Panc1 (cell line): ENCODE data around the gene FBXO47.

Experiments used
- POLR2AphosphoS5 ChIP-seq: IDR thresholded peaks from 2 replicates; pipeline ENCODE4 v1.6.1; 2012; ENCODE audit warnings: mild to moderate bottlenecking, low read depth, low read length, moderate library complexity
- TCF7L2 ChIP-seq: IDR thresholded peaks from 2 replicates; pipeline ENCODE4 v1.6.1; 2011; ENCODE audit warnings: mild to moderate bottlenecking, low read depth, low read length, inconsistent platforms
- TF ChIP-seq, protein P1 (sequence below): fragments of 450-650 bp; IDR thresholded peaks from 2 replicates; pipeline ENCODE4 v1.5.1; 2017; ENCODE audit warnings: mild to moderate bottlenecking
- TF ChIP-seq, protein P2 (sequence below), 2 experiments: IDR thresholded peaks; 2 replicates each; pipeline ENCODE4 v1.6.1; 2011 to 2012; ENCODE audit warnings: low read depth in 2 of 2, control low read depth in 1 of 2, low read length in 1 of 2, mild to moderate bottlenecking in 1 of 2, moderate library complexity in 1 of 2; ENCODE audit not compliant: insufficient read depth in 1 of 2

DNA sequence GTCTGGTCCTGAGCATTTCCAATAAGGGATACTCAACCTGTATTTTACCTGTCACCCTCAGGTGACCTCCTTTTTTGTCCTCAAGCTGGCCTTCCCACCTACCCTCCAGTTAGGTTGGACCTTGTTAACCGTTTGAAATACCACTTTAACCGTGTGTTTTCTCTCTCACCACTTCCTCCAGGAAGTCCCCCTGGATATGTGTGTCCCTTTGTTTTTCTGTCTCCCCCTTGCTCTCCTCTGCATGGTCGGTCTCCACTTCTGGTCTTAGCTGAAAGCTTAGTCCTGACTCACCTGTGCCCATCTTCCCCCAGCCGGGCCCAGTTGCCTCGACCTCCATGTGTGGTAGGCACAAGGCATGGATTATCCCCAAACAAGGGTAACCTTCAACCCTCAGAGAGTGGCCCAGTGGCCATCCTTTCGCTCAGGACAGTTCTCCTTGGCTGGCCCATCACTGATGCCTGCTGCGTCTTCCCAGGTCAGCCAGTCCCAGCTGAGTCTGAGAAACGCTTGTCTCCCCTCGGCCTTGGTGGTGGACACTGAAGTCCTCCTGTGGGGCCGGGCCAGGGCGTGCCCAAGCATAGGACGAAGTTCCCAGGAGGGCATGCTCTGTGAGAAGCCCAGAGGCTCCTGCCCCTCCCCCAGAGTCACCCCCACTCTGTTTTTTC lies 77.3 kb downstream of the FBXO47 start:
- TF ChIP-seq, protein P1, sequence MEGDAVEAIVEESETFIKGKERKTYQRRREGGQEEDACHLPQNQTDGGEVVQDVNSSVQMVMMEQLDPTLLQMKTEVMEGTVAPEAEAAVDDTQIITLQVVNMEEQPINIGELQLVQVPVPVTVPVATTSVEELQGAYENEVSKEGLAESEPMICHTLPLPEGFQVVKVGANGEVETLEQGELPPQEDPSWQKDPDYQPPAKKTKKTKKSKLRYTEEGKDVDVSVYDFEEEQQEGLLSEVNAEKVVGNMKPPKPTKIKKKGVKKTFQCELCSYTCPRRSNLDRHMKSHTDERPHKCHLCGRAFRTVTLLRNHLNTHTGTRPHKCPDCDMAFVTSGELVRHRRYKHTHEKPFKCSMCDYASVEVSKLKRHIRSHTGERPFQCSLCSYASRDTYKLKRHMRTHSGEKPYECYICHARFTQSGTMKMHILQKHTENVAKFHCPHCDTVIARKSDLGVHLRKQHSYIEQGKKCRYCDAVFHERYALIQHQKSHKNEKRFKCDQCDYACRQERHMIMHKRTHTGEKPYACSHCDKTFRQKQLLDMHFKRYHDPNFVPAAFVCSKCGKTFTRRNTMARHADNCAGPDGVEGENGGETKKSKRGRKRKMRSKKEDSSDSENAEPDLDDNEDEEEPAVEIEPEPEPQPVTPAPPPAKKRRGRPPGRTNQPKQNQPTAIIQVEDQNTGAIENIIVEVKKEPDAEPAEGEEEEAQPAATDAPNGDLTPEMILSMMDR, result no peak
- TF ChIP-seq, protein P2, sequence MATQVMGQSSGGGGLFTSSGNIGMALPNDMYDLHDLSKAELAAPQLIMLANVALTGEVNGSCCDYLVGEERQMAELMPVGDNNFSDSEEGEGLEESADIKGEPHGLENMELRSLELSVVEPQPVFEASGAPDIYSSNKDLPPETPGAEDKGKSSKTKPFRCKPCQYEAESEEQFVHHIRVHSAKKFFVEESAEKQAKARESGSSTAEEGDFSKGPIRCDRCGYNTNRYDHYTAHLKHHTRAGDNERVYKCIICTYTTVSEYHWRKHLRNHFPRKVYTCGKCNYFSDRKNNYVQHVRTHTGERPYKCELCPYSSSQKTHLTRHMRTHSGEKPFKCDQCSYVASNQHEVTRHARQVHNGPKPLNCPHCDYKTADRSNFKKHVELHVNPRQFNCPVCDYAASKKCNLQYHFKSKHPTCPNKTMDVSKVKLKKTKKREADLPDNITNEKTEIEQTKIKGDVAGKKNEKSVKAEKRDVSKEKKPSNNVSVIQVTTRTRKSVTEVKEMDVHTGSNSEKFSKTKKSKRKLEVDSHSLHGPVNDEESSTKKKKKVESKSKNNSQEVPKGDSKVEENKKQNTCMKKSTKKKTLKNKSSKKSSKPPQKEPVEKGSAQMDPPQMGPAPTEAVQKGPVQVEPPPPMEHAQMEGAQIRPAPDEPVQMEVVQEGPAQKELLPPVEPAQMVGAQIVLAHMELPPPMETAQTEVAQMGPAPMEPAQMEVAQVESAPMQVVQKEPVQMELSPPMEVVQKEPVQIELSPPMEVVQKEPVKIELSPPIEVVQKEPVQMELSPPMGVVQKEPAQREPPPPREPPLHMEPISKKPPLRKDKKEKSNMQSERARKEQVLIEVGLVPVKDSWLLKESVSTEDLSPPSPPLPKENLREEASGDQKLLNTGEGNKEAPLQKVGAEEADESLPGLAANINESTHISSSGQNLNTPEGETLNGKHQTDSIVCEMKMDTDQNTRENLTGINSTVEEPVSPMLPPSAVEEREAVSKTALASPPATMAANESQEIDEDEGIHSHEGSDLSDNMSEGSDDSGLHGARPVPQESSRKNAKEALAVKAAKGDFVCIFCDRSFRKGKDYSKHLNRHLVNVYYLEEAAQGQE (IDR thresholded peaks at IDR 0.05; ENCODE audit: insufficient read depth in 1 of 2, low read depth in 2 of 2, low read length in 1 of 2), result no peak
- TF ChIP-seq TCF7L2 (no peak), POLR2AphosphoS5 (no peak)
